IMR-90 (cell line): ENCODE results near the gene TRPM6. TPM values are rescaled to one million over a fixed set of nuclear protein-coding genes. Genes with fewer than 3 reads are reported as not detected.
"Not testable (repeated sequence)": the region's sequence is repeated elsewhere in the genome, so short reads cannot be mapped to it uniquely, and the experiment has no call there.

Experiments
- ATAC-seq: fragments of 200-7000 bp; cut with Tn5 transposase; 2 replicates; pipeline ENCODE4 v1.9.1; 2020; ENCODE audit warnings: low read depth, mild to moderate bottlenecking, moderate library complexity
- BruUV-seq: library from RNA; stranded (reverse); fragments of 400-500 nt; replicated peaks from 2 replicates; lab custom pipeline; 2021; lab: Mats Ljungman, UMichigan
- CTCF ChIA-PET: fragments of 300-600 bp; formaldehyde crosslinking; extraction: SDS; loops from one replicate; lab custom pipeline; 2021; ENCODE audit warnings: antibody characterized with exemption; lab: Yijun Ruan, JAX
- POLR2A ChIA-PET: fragments of 300-600 bp; sonication (Branson Sonifier 250); formaldehyde crosslinking; loops from one replicate; lab custom pipeline; 2022; ENCODE audit warnings: antibody characterized with exemption; ENCODE audit not compliant: unreplicated experiment; lab: Charles Lee
- DNase-seq: peaks from one replicate; pipeline ENCODE4 v3.0.0; 2013
- H2AFZ ChIP-seq: replicated peaks from 2 replicates; pipeline ENCODE3; 2013; ENCODE audit warnings: low read length, mild to moderate bottlenecking; ENCODE audit not compliant: poor library complexity
- H2AK5ac ChIP-seq: 2 replicates; pipeline ENCODE4 v1.6.1; 2013; ENCODE audit warnings: low read depth, low read length, inconsistent platforms
- H2AK9ac ChIP-seq: replicated peaks from 2 replicates; pipeline ENCODE3; 2013; ENCODE audit warnings: mild to moderate bottlenecking, low read depth, low read length, moderate library complexity; ENCODE audit not compliant: poor library complexity
- H2BK120ac ChIP-seq: 2 replicates; pipeline ENCODE4 v1.6.1; 2013; ENCODE audit warnings: low read depth, low read length, inconsistent platforms
- H2BK15ac ChIP-seq: 3 replicates; pipeline ENCODE4 v1.6.1; 2013; ENCODE audit warnings: low read depth, low read length, inconsistent platforms
- H2BK20ac ChIP-seq: 2 replicates; pipeline ENCODE4 v1.6.1; 2013; ENCODE audit warnings: low read depth, mild to moderate bottlenecking, inconsistent platforms, low read length, moderate library complexity
- H2BK5ac ChIP-seq: 2 replicates; pipeline ENCODE4 v1.6.1; 2013; ENCODE audit warnings: mild to moderate bottlenecking, low read depth, low read length, inconsistent platforms; ENCODE audit not compliant: poor library complexity, severe bottlenecking
- H3K14ac ChIP-seq: replicated peaks from 2 replicates; pipeline ENCODE4 v1.6.1; 2013; ENCODE audit warnings: low read depth, low read length, inconsistent platforms
- H3K18ac ChIP-seq: 2 replicates; pipeline ENCODE4 v1.6.1; 2013; ENCODE audit warnings: low read depth, low read length, control low read depth
- H3K23ac ChIP-seq: 2 replicates; pipeline ENCODE4 v1.6.1; 2013; ENCODE audit warnings: low read depth, low read length, inconsistent platforms
- H3K27ac ChIP-seq: 2 replicates; pipeline ENCODE4 v1.5.1; 2013; ENCODE audit warnings: mild to moderate bottlenecking, control low read depth, low read length; ENCODE audit not compliant: insufficient read depth
- H3K27me3 ChIP-seq: 2 replicates; pipeline ENCODE4 v1.6.1; 2013; ENCODE audit warnings: low read length; ENCODE audit not compliant: control insufficient read depth, insufficient read depth
- H3K36me3 ChIP-seq: 2 replicates; pipeline ENCODE4 v1.6.1; 2013; ENCODE audit warnings: low read length, mixed read lengths; ENCODE audit not compliant: control insufficient read depth, insufficient read depth
- H3K4ac ChIP-seq: 2 replicates; pipeline ENCODE4 v1.6.1; 2013; ENCODE audit warnings: low read depth, low read length, inconsistent platforms
- H3K4me1 ChIP-seq: 2 replicates; pipeline ENCODE4 v1.6.1; 2013; ENCODE audit warnings: low read length, mixed read lengths; ENCODE audit not compliant: control insufficient read depth, insufficient read depth
- H3K4me2 ChIP-seq: 2 replicates; pipeline ENCODE4 v1.6.1; 2013; ENCODE audit warnings: low read depth, mild to moderate bottlenecking, control low read depth, low read length, moderate library complexity
- H3K4me3 ChIP-seq: 2 replicates; pipeline ENCODE4 v1.5.1; 2013; ENCODE audit warnings: low read depth, mild to moderate bottlenecking, control low read depth, low read length, moderate library complexity; ENCODE audit not compliant: insufficient read depth
- H3K56ac ChIP-seq: 2 replicates; pipeline ENCODE4 v1.6.1; 2013; ENCODE audit warnings: low read length, inconsistent platforms; ENCODE audit not compliant: insufficient read depth; ENCODE audit errors: extremely low read depth
- H3K79me1 ChIP-seq, 2 experiments: 2 replicates each; pipeline ENCODE4 v1.6.1; 2013; ENCODE audit warnings: low read length in 2 of 2, inconsistent platforms in 1 of 2, low read depth in 1 of 2
- H3K9ac ChIP-seq: 2 replicates; pipeline ENCODE4 v1.6.1; 2013; ENCODE audit warnings: low read depth, low read length, control low read depth
- H3K9me1 ChIP-seq: 2 replicates; pipeline ENCODE4 v1.6.1; 2013; ENCODE audit warnings: low read length, inconsistent platforms; ENCODE audit not compliant: insufficient read depth
- H3K9me3 ChIP-seq: 2 replicates; pipeline ENCODE4 v1.6.1; 2013; ENCODE audit warnings: low read length; ENCODE audit not compliant: control insufficient read depth, insufficient read depth
- H4K20me1 ChIP-seq: 2 replicates; pipeline ENCODE4 v1.6.1; 2013; ENCODE audit warnings: low read length, inconsistent platforms; ENCODE audit not compliant: insufficient read depth
- H4K5ac ChIP-seq: 2 replicates; pipeline ENCODE4 v1.6.1; 2013; ENCODE audit warnings: mild to moderate bottlenecking, low read depth, low read length, control low read depth
- H4K8ac ChIP-seq, 2 experiments: 2 replicates each; pipeline ENCODE4 v1.6.1; 2013; ENCODE audit warnings: low read depth in 2 of 2, low read length in 2 of 2, control low read depth in 1 of 2, inconsistent platforms in 1 of 2
- H4K91ac ChIP-seq: 2 replicates; pipeline ENCODE4 v1.6.1; 2013; ENCODE audit warnings: low read depth, low read length, inconsistent platforms; ENCODE audit not compliant: insufficient read depth
- CEBPB ChIP-seq: IDR thresholded peaks from 2 replicates; pipeline ENCODE4 v1.6.1; 2012; ENCODE audit warnings: low read depth, low read length, improper control_type of control experiment
- MXI1 ChIP-seq: IDR thresholded peaks from 2 replicates; pipeline ENCODE4 v1.6.1; 2012; ENCODE audit warnings: low read depth, mild to moderate bottlenecking, low read length, moderate library complexity, borderline replicate concordance
- NFE2L2 ChIP-seq: fragments of 150-350 bp; IDR thresholded peaks from 2 replicates; pipeline ENCODE4 v1.6.1; 2016; ENCODE audit warnings: low read depth, mild to moderate bottlenecking, low read length
- RAD21 ChIP-seq: IDR thresholded peaks from 2 replicates; pipeline ENCODE4 v1.6.1; 2012; ENCODE audit warnings: low read length, improper control_type of control experiment
- RFX5 ChIP-seq: IDR thresholded peaks from 2 replicates; pipeline ENCODE4 v1.8.0; 2012; ENCODE audit warnings: low read depth, mild to moderate bottlenecking, low read length, moderate library complexity
- WGBS, 2 experiments: methylation state at CpG; one replicate each; pipeline versions ENCODE4 v1.1.5 to v1.1.7; 2013; ENCODE audit warnings: missing lambda C conversion rate in 2 of 2; ENCODE audit not compliant: insufficient read length in 1 of 2; ENCODE audit errors: extremely low coverage in 2 of 2; 5-methylcytosine and 5-hydroxymethylcytosine counted together
- dilution Hi-C: fragments of 300-500 bp; cut with HindIII; formaldehyde crosslinking; loops from one replicate; pipeline ENCODE4 v1.14.3; 2018; ENCODE audit warnings: low sequenced_read_pairs; ENCODE audit not compliant: unreplicated experiment
- in situ Hi-C: fragments of 300-500 bp; cut with MboI; formaldehyde crosslinking; loops from 3 replicates; pipeline ENCODE4 v1.14.3; 2019; ENCODE audit warnings: low sequenced_read_pairs, inconsistent platforms, mixed read lengths
- intact Hi-C: fragments of 100-400 bp; cut with micrococcal nuclease; formaldehyde crosslinking; loops from 2 replicates; pipeline ENCODE4 v1.10.0; 2022
- polyA plus RNA-seq, 3 experiments: library from polyadenylated mRNA; depleted of rRNA; stranded (reverse); fragments of >200 nt; gene quantifications; 2 replicates each; pipeline ENCODE4 v1.2.3, GENCODE V29; 2012; ENCODE audit warnings: low replicate concordance in 1 of 3
- total RNA-seq: library from RNA; depleted of rRNA; stranded (reverse); fragments of >200 nt; gene quantifications from 2 replicates; pipeline ENCODE4 v1.2.3, GENCODE V29; 2012

The TRPM6 gene
- total and polyA plus RNA-seq, 2 of the 4 experiments (the other 2 are of a cell fraction): under 0.01 to 0.02 TPM

DNA sequence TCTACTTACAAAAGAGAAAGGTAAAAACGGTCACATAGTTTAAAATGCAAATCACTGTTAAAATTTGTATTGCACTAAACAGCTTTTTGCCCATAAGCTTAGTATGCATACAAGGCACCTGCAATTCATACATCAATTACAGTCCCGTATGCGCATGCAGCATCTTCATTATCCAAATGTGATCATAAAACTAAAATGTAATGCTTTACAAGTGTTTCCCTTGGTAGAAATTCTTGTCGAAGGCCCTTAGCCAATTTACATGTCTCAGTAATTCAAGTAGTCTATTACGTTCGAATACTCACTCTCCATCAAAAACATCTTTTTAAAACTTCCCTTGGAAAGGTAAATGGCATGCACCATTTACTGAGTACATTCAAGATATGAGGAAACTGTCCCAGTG lies 32.6 kb downstream of the TRPM6 start:
- H3K4me1 ChIP-seq: no peaks in the 10 kb centered on the region
- TF ChIP-seq RFX5 (no peak), MXI1 (no peak), CEBPB (no peak), NFE2L2 (no peak), RAD21 (no peak)
- intact Hi-C loops (no loop called here), dilution Hi-C loops (no loop called here), in situ Hi-C loops (no loop called here)
- H3K27ac ChIP-seq: no peak overlapping the region
- no peak overlapping the region for H4K5ac ChIP-seq
- H4K20me1 ChIP-seq: no peaks in the 10 kb centered on the region
- no peak for ATAC-seq
- H2AK9ac ChIP-seq: no peak overlapping the region
- H3K4me3 ChIP-seq: no peak overlapping the region
- no peak overlapping the region for H2BK5ac ChIP-seq
- no peak overlapping the region for H4K8ac ChIP-seq
- H2BK15ac ChIP-seq: no peak overlapping the region
- H3K23ac ChIP-seq: no peak overlapping the region
- no peak overlapping the region for H3K4me2 ChIP-seq
- no peaks in the 10 kb centered on the region for H3K79me1 ChIP-seq
- H2BK20ac ChIP-seq: no peak overlapping the region
- no peak overlapping the region for H2AK5ac ChIP-seq
- no peak for DNase-seq
- no peak overlapping the region for H2AFZ ChIP-seq
- no peak overlapping the region for H4K91ac ChIP-seq
- 50% methylated on average over 2 of the region's 6 CpGs; no CpG with 5 or more reads in 1 of the 2 experiments for WGBS, 2 experiments
- no peak overlapping the region for H3K56ac ChIP-seq
- H3K18ac ChIP-seq: no peak overlapping the region
- H3K27me3 ChIP-seq: no peaks in the 10 kb centered on the region
- no peak overlapping the region for H3K4ac ChIP-seq
- H3K9ac ChIP-seq: no peak overlapping the region
- no peak overlapping the region for H3K14ac ChIP-seq
- CTCF ChIA-PET: no interaction called here
- H3K36me3 ChIP-seq: no peaks in the 10 kb centered on the region
- no peaks in the 10 kb centered on the region for H3K9me1 ChIP-seq
- no TSS peak for BruUV-seq
- no peaks in the 10 kb centered on the region for H3K9me3 ChIP-seq
- H2BK120ac ChIP-seq: no peak overlapping the region
- POLR2A ChIA-PET: no interaction called here

DNA sequence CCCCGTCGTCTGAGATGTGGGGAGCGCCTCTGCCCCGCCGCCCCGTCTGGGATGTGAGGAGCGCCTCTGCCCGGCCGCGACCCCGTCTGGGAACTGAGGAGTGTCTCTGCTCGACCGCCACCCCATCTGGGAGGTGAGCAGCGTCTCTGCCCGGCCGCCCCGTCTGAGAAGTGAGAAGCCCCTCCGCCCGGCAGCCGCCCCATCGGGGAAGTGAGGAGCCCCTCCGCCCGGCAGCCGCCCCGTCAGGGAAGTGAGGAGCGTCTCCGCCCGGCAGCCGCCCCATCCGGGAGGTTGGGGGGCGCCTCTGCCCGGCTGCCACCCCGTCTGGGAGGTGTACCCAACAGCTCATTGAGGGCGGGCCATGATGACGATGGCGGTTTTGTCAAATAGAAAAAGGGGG lies 34.7 kb downstream of the TRPM6 start:
- WGBS, 2 experiments: 88% methylated on average over 11 of the region's 36 CpGs; no CpG with 5 or more reads in 1 of the 2 experiments
- H3K14ac ChIP-seq, H3K23ac ChIP-seq, H3K4me3 ChIP-seq, ATAC-seq, H3K4ac ChIP-seq, H3K4me2 ChIP-seq, dilution Hi-C loops, H2BK5ac ChIP-seq, H2AK9ac ChIP-seq, H3K27ac ChIP-seq, H2AFZ ChIP-seq, POLR2A ChIA-PET, DNase-seq, H3K9ac ChIP-seq, H4K91ac ChIP-seq, CTCF ChIA-PET, H2BK20ac ChIP-seq, BruUV-seq, H2AK5ac ChIP-seq, H4K20me1 ChIP-seq, H3K79me1 ChIP-seq, H3K56ac ChIP-seq, H3K4me1 ChIP-seq, H4K8ac ChIP-seq, H2BK15ac ChIP-seq, H3K9me3 ChIP-seq, H3K36me3 ChIP-seq, H4K5ac ChIP-seq, H3K18ac ChIP-seq, H2BK120ac ChIP-seq, H3K9me1 ChIP-seq, in situ Hi-C loops, H3K27me3 ChIP-seq, intact Hi-C loops: not testable (repeated sequence)
